H1 (cell line): ENCODE data around the gene STK36. TPM values are rescaled to one million over a fixed set of nuclear protein-coding genes. Genes with fewer than 3 reads are reported as not detected.

Experiments
- RFX5 ChIP-seq: IDR thresholded peaks from 2 replicates; pipeline ENCODE4 v1.6.1; 2011; ENCODE audit warnings: low read depth, low read length, improper control_type of control experiment, borderline replicate concordance
- TCF12 ChIP-seq: IDR thresholded peaks from 2 replicates; pipeline ENCODE4 v1.6.1; 2011; ENCODE audit warnings: low read depth, mild to moderate bottlenecking, low read length
- polyA plus RNA-seq, 7 experiments: library from polyadenylated mRNA; depleted of rRNA in 3 of 7; stranded (reverse) in 5 of 7; unstranded in 2 of 7; fragments of >200 nt in 5 of 7; fragments of 200-250 nt in 2 of 7; gene quantifications; 1 replicate in 5 of 7; 2 replicates in 1 of 7; 4 replicates in 1 of 7; pipeline versions ENCODE4 v1.2.1 to v1.2.3, GENCODE V29; 2011 to 2013; ENCODE audit warnings: missing spikeins in 2 of 7, mixed read lengths in 2 of 7
- total RNA-seq: library from RNA; stranded (reverse); fragmentation: NEBNext Ultra II Directional; extraction: Animal tissue kit (Norgen Biotek cat#: 25700); gene quantifications from 2 replicates; pipeline ENCODE4 v1.2.1, GENCODE V29; 2021

Gene STK36
- total and polyA plus RNA-seq, 2 of the 8 experiments (the other 6 are each of a cell fraction or from before 2014, with no cell fraction given), result 41.4 to 57.6 TPM

- no peak for TF ChIP-seq RFX5
- no peak for TF ChIP-seq TCF12
These were observed 36.2 kb upstream of the STK36 start (continued) for GRCh38 chr2:218635719-218636118.
